DMS153 treated with DMSO at 0.1 percent for 48 hours (cell line): ENCODE measurements around the gene FBXW8.

Experiments used
- DNase-seq: peaks from one replicate; lab custom pipeline; 2025; ENCODE audit not compliant: unreplicated experiment; lab: John Stamatoyannopoulos, UW

Gene FBXW8

DNA sequence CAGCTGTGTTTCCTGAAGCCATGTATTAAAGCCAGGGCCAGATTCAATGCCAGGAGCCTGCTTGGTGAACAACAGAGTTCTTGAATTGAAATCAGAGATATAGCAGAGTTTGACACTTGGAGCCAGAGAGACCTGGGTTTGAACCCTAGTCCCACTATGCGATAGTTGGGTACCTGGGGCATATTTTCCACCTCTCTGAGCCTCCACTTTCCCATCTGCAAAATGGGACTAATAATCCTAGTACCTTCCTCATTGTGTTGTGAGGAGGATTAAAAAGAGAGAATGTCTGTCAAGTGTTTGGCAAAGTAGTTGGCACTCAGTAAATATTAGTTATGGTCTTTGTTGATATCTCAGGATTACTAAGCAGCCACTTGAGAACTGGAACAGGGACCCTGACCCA, 23.5 kb upstream of the FBXW8 start:
- no peak for DNase-seq

DNA sequence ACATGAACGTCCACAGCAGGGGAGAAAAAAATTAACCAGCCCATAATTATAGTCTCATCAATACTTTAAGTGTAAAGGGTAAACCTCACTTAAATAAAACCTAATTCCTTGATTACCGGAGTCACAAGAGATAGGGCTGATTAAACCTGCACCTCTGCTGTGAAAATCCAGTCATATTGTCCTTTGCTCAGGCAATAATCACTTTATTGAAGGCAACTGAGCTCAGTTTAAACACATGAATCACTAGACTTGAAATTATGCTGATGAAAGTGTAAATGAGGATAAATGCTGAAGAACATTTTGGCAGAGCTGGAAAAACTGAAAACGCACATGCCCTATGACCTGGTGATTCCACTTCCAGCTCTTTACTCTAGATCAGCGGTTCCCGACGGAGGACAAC, 22.9 kb upstream of the FBXW8 start:
- no peak for DNase-seq

DNA sequence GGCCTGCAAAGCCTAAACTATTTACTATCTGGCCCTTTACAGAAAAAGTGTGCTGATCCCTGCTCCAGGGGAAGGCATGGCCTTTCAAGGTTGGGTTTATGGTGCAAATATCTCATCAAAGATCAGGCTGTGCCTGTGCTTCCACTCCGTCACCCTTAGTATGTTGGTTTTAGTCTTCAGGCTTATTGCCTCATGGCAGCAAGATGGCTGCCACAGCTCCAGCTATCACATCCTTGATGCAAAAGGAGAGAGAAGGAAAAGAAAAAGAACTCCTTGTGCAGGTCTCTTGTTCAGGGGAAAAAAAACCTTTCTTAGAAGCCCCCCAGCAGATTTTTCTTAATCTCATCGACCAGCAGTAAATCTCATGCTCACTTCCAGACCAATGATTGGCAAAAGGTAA, 20.4 kb upstream of the FBXW8 start:
- no peak for DNase-seq

DNA sequence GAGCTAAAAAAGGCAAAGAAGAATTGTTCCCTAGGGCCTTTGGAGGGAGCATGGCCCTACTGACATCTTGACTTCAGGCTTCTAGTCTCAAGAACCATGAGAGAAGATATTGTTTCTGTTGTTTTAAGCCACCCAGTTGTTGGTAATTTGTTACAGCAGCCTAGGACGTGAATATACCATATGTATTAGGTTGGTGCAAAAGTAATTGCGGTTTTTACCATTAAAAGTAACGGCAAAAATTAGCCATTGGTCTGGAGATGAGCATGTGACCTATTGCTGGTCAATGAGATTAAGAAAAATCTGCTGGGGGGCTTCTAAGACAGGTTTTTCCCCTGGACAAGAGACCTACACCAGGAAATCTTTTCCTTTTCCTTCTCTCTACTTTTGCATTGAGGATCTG, 19.7 kb upstream of the FBXW8 start:
- DNase-seq: no peak

- DNase-seq: no peak
These were observed 18.2 kb upstream of the FBXW8 start for GRCh38 chr12:116892349-116893140.

DNA sequence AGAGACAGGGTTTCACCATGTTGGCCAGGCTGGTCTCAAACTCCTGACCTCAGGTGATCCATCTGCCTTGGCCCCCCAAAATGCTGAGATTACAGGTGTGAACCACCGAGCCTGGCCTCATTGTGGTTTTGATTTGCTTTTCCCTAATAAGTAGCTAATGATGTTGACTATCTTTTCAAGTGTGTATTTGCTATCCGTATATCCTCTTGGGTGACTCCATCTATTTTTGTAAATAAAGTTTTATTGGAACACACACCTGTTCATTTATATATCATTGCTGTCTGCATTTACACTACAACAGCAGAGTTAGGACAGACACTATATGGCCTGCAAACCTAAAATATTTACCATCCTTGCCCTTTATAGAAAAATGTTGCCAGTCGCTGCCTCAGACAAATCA, 15.8 kb upstream of the FBXW8 start:
- no peak for DNase-seq

- DNase-seq: no peak
These were observed 14.3 kb upstream of the FBXW8 start for GRCh38 chr12:116896411-116896924.

- DNase-seq: no peak
These were observed 13.3 kb upstream of the FBXW8 start for GRCh38 chr12:116897476-116897875.

- DNase-seq: no peak
These were observed 12.1 kb upstream of the FBXW8 start for GRCh38 chr12:116898669-116899068.

DNA sequence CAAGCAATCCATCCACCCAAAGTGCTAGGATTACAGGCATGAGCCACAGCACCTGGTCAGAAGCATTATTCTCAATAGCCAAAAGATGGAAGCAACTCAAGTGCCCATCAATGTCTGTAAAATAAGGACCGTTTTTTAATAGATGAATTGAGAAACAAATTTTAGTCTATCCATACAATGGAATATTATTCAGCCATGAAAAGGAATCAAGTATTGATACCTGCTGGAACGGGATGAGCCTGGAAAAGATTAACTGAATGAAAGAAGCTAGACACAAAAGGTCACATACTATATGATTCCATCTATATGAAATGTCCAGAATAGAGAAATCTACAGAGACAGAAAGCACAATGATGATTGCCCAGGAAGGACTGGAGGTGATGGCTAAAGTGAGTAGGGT, 9.1 kb upstream of the FBXW8 start:
- no peak for DNase-seq

DNA sequence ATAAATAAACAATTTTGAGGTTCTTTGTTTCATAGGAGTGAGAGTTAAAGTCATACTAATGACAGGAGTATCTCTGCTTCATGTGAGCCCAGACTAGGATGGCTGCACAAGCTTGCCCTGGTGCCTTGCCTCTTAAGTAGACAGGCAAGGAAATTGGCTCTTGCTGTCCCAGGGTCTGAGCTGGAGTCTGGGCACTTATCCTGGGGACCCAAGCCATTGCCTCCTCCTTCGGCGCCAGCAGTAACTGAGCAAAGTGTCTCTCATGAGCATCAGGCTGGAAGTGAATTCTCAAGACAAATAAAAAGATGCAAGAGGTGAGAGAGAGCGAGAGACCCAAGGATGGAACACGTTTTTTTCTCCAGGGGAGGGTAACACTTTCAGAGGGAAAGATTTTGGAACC, 6.9 kb upstream of the FBXW8 start:
- no peak for DNase-seq

- DNase-seq: no peak
These were observed 4.5 kb upstream of the FBXW8 start for GRCh38 chr12:116906285-116906684.

DNA sequence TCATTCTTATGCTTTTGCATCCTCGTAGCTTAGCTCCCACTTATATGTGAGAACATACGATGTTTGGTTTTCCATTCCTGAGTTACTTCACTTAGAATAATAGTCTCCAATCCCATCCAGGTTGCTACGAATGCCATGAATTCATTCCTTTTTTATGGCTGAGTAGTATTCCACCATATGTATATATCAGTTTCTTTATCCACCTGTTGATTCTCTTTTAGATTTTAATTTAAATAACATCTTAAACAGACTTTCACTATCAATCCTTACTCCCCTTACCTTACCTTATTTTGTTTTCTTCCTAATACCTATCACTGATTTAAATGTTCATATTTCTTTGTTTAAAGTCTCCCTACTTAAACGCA, 488 bp upstream of the FBXW8 start:
- no peak for DNase-seq

DNA sequence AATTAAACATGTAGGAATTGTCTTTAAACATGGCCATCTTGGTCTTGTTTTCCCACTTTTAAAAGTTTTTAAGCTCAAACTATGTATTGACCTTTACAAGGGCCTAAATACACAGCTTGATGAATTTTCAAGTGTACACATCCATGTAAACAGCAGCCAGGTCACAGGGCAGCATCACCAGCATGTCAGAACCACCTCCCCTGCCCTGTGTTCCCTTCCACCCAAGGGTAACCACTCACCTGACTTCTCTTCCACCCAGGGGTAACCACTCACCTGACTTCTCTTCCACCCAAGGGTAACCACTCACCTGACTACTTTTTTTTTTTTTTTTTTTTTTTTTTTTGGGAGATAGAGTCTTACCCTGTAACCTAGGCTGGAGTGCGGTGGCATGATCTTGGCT, 4.6 kb downstream of the FBXW8 start:
- no peak for DNase-seq

GRCh38 chr12:116916122-116916521, 5.4 kb downstream of the FBXW8 start:
- DNase-seq: no peak

DNA sequence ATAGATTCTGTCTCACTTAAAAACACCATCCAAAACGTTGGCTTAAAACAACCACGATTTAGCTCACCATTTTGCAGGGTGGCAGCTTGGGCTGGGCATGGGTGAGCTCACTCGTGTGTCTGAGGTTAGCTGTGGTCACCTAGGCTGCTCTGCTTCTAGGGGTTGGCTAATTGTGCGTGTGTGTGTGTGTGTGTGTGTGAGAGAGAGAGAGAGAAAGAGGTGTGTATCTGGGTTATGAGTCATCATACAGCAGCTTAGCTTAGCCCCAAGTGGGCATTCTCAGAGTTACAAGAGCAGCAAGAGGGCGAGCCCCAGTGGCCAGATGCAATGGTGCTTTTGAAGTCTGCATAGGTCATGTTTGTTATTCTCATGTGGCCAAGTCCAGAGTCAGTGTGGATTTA, 6.0 kb downstream of the FBXW8 start:
- DNase-seq: peak; percentile 20

DNA sequence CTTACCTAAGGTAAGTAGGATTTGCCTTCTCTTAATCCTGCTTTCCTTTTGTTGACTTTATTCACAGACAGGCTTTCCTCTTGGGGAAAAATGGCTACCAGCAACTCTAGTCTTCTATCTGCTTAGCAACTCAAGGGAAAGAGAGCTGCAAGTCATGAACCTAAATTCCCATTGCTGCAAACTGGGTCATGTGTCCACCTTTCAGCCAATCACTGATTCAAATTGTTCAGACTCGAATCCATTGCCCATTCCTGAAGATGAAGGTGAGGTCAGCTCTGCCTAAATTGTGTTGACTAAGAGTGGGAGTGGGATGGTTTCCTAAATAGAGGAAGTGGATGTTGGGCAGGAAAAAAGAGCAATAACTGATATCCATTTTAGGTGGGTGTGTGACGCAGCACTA, 7.7 kb downstream of the FBXW8 start:
- no peak for DNase-seq

- peak; percentile 79 for DNase-seq
These were observed 8.5 kb downstream of the FBXW8 start for GRCh38 chr12:116919247-116919661.

- DNase-seq: no peak
These were observed 9.1 kb downstream of the FBXW8 start for GRCh38 chr12:116919706-116920485.

- no peak for DNase-seq
These were observed 10.2 kb downstream of the FBXW8 start for GRCh38 chr12:116920939-116921338.

- DNase-seq: no peak
These were observed 11.6 kb downstream of the FBXW8 start for GRCh38 chr12:116922194-116922897.
